SK-N-SH treated with all-trans-retinoic acid at 6 μM for 48 hours (cell line): ENCODE results near the gene VWA5B1.

ENCODE experiments used
- ATAC-seq: fragments of 200-7000 bp; cut with Tn5 transposase; 3 replicates; pipeline ENCODE4 v1.9.1; 2020; ENCODE audit warnings: mild to moderate bottlenecking, moderate library complexity
- ARNTL ChIP-seq: fragments of 450-650 bp; formaldehyde crosslinking; IDR thresholded peaks from 2 replicates; pipeline ENCODE4 v1.5.0; 2020; ENCODE audit warnings: low read depth, mild to moderate bottlenecking, moderate library complexity, borderline replicate concordance
- ESRRG ChIP-seq: fragments of 250-450 bp; sonication (Bioruptor Pico); IDR thresholded peaks from 2 replicates; pipeline ENCODE4 v1.6.1; 2021; ENCODE audit warnings: mild to moderate bottlenecking
- GLIS3 ChIP-seq: fragments of 250-450 bp; sonication (Bioruptor Pico); IDR thresholded peaks from 2 replicates; pipeline ENCODE4 v1.5.0; 2020; ENCODE audit warnings: mild to moderate bottlenecking, moderate library complexity
- ISL1 ChIP-seq: fragments of 250-450 bp; sonication (Bioruptor Pico); IDR thresholded peaks from 2 replicates; pipeline ENCODE4 v2.1.2; 2022; ENCODE audit warnings: mild to moderate bottlenecking, moderate library complexity
- OSR1 ChIP-seq: fragments of 250-450 bp; sonication (Bioruptor Pico); IDR thresholded peaks from 2 replicates; pipeline ENCODE4 v1.8.0; 2022; ENCODE audit warnings: moderate library complexity, mild to moderate bottlenecking, inconsistent platforms
- PPARA ChIP-seq: fragments of 250-450 bp; sonication (Bioruptor Pico); IDR thresholded peaks from 2 replicates; pipeline ENCODE4 v1.5.0; 2020; ENCODE audit warnings: mild to moderate bottlenecking, borderline replicate concordance
- TOX ChIP-seq: fragments of 250-450 bp; sonication (Bioruptor Pico); IDR thresholded peaks from 2 replicates; pipeline ENCODE4 v1.8.0; 2021; ENCODE audit warnings: mild to moderate bottlenecking, moderate library complexity, borderline replicate concordance
- ZC3H10 ChIP-seq: fragments of 250-450 bp; sonication (Bioruptor Pico); IDR thresholded peaks from 2 replicates; pipeline ENCODE4 v1.5.1; 2021; ENCODE audit warnings: mild to moderate bottlenecking, moderate library complexity
- ZFP3 ChIP-seq: fragments of 250-450 bp; sonication (Bioruptor Pico); IDR thresholded peaks from 2 replicates; pipeline ENCODE4 v1.5.0; 2020; ENCODE audit warnings: mild to moderate bottlenecking, moderate library complexity
- ZFP30 ChIP-seq: fragments of 450-650 bp; formaldehyde crosslinking; IDR thresholded peaks from 2 replicates; pipeline ENCODE4 v1.5.0; 2022; ENCODE audit warnings: mild to moderate bottlenecking, moderate library complexity
- ZNF565 ChIP-seq: fragments of 450-650 bp; formaldehyde crosslinking; conservative IDR thresholded peaks from 2 replicates; pipeline ENCODE4 v1.5.0; 2020; ENCODE audit warnings: low read depth, mild to moderate bottlenecking, moderate library complexity
- ZNF8 ChIP-seq: fragments of 450-650 bp; formaldehyde crosslinking; IDR thresholded peaks from 2 replicates; pipeline ENCODE4 v1.5.0; 2020; ENCODE audit warnings: mild to moderate bottlenecking, moderate library complexity
- TF ChIP-seq, protein P1 (sequence below): fragments of 250-450 bp; sonication (Bioruptor Pico); IDR thresholded peaks from 2 replicates; pipeline ENCODE4 v1.5.0; 2020; ENCODE audit warnings: mild to moderate bottlenecking, moderate library complexity
- TF ChIP-seq, protein P2 (sequence below): fragments of 250-450 bp; sonication (Bioruptor Pico); IDR thresholded peaks from 2 replicates; pipeline ENCODE4 v1.5.1; 2020; ENCODE audit warnings: low read depth, mild to moderate bottlenecking, moderate library complexity
- TF ChIP-seq, protein P3 (sequence below): fragments of 250-450 bp; sonication (Bioruptor Pico); IDR thresholded peaks from 2 replicates; pipeline ENCODE4 v1.5.1; 2021; ENCODE audit warnings: mild to moderate bottlenecking, moderate library complexity
- TF ChIP-seq, protein P4 (sequence below): fragments of 250-450 bp; sonication (Bioruptor Pico); IDR thresholded peaks from 2 replicates; pipeline ENCODE4 v1.8.0; 2020; ENCODE audit warnings: mild to moderate bottlenecking, moderate library complexity, borderline replicate concordance

The VWA5B1 gene

DNA sequence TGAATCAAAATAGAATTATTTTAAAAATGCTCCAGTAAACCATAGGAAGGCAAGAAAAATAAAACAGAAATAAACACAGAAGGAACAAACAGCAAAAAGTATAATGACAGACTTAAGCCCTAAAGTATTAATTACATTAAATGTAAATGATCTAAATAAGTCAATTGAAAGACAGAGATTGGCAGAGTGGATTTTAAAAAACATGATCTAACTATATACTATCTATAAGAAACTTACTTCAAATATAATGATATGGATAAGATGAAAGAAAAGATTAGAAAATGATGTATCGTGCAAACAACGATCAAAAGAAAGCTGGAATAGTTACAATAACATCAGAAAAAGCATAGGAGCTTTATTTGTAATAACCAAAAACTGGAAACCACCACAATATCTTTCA lies 104.6 kb downstream of the VWA5B1 start:
- no peak for ATAC-seq
- no peak for TF ChIP-seq ESRRG
- TF ChIP-seq, protein P1, sequence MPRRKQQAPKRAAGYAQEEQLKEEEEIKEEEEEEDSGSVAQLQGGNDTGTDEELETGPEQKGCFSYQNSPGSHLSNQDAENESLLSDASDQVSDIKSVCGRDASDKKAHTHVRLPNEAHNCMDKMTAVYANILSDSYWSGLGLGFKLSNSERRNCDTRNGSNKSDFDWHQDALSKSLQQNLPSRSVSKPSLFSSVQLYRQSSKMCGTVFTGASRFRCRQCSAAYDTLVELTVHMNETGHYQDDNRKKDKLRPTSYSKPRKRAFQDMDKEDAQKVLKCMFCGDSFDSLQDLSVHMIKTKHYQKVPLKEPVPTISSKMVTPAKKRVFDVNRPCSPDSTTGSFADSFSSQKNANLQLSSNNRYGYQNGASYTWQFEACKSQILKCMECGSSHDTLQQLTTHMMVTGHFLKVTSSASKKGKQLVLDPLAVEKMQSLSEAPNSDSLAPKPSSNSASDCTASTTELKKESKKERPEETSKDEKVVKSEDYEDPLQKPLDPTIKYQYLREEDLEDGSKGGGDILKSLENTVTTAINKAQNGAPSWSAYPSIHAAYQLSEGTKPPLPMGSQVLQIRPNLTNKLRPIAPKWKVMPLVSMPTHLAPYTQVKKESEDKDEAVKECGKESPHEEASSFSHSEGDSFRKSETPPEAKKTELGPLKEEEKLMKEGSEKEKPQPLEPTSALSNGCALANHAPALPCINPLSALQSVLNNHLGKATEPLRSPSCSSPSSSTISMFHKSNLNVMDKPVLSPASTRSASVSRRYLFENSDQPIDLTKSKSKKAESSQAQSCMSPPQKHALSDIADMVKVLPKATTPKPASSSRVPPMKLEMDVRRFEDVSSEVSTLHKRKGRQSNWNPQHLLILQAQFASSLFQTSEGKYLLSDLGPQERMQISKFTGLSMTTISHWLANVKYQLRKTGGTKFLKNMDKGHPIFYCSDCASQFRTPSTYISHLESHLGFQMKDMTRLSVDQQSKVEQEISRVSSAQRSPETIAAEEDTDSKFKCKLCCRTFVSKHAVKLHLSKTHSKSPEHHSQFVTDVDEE (CRISPR knock-in tag), result no peak
- TF ChIP-seq PPARA, result no peak
- no peak for TF ChIP-seq GLIS3
- TF ChIP-seq TOX, result no peak
- no peak for TF ChIP-seq ARNTL (CRISPR knock-in tag)
- TF ChIP-seq, protein P2, sequence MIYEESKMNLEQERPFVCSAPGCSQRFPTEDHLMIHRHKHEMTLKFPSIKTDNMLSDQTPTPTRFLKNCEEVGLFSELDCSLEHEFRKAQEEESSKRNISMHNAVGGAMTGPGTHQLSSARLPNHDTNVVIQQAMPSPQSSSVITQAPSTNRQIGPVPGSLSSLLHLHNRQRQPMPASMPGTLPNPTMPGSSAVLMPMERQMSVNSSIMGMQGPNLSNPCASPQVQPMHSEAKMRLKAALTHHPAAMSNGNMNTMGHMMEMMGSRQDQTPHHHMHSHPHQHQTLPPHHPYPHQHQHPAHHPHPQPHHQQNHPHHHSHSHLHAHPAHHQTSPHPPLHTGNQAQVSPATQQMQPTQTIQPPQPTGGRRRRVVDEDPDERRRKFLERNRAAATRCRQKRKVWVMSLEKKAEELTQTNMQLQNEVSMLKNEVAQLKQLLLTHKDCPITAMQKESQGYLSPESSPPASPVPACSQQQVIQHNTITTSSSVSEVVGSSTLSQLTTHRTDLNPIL, result no peak
- no peak for TF ChIP-seq ISL1 (CRISPR knock-in tag)
- TF ChIP-seq ZC3H10 (CRISPR knock-in tag), result no peak
- TF ChIP-seq, protein P3, sequence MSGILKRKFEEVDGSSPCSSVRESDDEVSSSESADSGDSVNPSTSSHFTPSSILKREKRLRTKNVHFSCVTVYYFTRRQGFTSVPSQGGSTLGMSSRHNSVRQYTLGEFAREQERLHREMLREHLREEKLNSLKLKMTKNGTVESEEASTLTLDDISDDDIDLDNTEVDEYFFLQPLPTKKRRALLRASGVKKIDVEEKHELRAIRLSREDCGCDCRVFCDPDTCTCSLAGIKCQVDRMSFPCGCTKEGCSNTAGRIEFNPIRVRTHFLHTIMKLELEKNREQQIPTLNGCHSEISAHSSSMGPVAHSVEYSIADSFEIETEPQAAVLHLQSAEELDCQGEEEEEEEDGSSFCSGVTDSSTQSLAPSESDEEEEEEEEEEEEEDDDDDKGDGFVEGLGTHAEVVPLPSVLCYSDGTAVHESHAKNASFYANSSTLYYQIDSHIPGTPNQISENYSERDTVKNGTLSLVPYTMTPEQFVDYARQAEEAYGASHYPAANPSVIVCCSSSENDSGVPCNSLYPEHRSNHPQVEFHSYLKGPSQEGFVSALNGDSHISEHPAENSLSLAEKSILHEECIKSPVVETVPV (CRISPR knock-in tag), result no peak
- no peak for TF ChIP-seq ZNF565 (CRISPR knock-in tag)

DNA sequence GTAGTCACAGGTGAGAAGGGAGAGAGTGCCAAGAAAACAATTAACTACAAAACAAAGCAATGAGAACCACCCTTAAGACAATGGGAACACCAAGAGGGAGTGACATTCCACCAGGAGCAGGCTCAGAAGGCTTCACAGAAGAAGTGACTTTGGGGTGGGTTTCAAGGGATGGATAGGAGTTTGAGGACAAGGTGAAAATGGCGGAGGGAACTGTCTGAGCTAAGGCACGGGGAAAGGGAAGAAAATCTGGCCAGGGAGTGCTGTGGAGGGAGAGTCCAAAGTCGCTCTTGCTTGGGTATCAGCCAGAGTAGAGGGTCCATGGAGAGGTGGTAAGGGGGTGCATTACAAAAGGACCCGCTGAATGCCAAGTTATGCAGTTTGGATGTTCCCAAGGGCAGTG lies 108.1 kb downstream of the VWA5B1 start:
- TF ChIP-seq ISL1 (CRISPR knock-in tag) (no peak), ZFP30 (no peak), ESRRG (no peak), GLIS3 (no peak), ZFP3 (peak; percentile 85)
- TF ChIP-seq, protein P4, sequence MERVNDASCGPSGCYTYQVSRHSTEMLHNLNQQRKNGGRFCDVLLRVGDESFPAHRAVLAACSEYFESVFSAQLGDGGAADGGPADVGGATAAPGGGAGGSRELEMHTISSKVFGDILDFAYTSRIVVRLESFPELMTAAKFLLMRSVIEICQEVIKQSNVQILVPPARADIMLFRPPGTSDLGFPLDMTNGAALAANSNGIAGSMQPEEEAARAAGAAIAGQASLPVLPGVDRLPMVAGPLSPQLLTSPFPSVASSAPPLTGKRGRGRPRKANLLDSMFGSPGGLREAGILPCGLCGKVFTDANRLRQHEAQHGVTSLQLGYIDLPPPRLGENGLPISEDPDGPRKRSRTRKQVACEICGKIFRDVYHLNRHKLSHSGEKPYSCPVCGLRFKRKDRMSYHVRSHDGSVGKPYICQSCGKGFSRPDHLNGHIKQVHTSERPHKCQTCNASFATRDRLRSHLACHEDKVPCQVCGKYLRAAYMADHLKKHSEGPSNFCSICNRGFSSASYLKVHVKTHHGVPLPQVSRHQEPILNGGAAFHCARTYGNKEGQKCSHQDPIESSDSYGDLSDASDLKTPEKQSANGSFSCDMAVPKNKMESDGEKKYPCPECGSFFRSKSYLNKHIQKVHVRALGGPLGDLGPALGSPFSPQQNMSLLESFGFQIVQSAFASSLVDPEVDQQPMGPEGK, result no peak
- TF ChIP-seq, protein P3 (CRISPR knock-in tag), result no peak
- TF ChIP-seq, protein P1 (CRISPR knock-in tag), result no peak
- TF ChIP-seq, all 23 proteins: peak for 1
- ATAC-seq, result no peak

DNA sequence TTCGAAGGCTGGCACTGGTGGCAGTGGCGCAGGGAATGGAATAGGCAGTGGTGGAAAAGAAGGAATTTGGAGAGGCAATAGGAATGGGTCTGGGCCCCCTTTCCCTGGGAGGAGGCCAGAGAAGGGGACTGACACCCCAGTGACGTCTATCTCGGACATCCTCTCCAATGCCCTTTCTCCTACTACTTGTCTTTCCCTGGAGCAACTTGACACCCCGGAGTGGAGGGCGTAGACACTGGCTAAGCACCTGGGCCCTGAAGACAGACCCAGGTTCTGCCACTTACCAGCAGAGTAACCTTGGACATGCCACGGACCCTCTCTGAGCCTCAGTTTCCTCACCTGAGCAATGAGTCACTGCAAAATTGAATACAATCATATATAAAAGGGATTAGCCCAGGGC lies 108.5 kb downstream of the VWA5B1 start:
- no peak for TF ChIP-seq ZNF8 (CRISPR knock-in tag)
- no peak for TF ChIP-seq ZC3H10 (CRISPR knock-in tag)
- no peak for TF ChIP-seq OSR1 (CRISPR knock-in tag)
- TF ChIP-seq ZFP3, result no peak
- no peak for TF ChIP-seq PPARA
- TF ChIP-seq, protein P3 (CRISPR knock-in tag), result no peak
- TF ChIP-seq ISL1 (CRISPR knock-in tag), result no peak
- ATAC-seq, result no peak
